Measurements from ENCODE around the gene FBXO31.
A peak's percentile ranks its signal among the peaks of the same experiment; 100 is the strongest.

The FBXO31 gene

GRCh38 chr16:87305505-87306391 is 77.8 kb downstream of the FBXO31 start:
- no peak overlapping the region for H3K4me3 ChIP-seq (ENCODE audit: low read depth, low read length)
- no peak for DNase-seq (ENCODE audit: low read depth)
- TF ChIP-seq, protein P1, sequence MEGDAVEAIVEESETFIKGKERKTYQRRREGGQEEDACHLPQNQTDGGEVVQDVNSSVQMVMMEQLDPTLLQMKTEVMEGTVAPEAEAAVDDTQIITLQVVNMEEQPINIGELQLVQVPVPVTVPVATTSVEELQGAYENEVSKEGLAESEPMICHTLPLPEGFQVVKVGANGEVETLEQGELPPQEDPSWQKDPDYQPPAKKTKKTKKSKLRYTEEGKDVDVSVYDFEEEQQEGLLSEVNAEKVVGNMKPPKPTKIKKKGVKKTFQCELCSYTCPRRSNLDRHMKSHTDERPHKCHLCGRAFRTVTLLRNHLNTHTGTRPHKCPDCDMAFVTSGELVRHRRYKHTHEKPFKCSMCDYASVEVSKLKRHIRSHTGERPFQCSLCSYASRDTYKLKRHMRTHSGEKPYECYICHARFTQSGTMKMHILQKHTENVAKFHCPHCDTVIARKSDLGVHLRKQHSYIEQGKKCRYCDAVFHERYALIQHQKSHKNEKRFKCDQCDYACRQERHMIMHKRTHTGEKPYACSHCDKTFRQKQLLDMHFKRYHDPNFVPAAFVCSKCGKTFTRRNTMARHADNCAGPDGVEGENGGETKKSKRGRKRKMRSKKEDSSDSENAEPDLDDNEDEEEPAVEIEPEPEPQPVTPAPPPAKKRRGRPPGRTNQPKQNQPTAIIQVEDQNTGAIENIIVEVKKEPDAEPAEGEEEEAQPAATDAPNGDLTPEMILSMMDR (IDR thresholded peaks at IDR 0.05; ENCODE audit: low read depth, low read length, missing control alignments), result no peak

- no peak overlapping the region for H3K4me3 ChIP-seq (ENCODE audit: low read depth, low read length)
- no peak for DNase-seq (ENCODE audit: low read depth)
- TF ChIP-seq, protein P1 (IDR thresholded peaks at IDR 0.05; ENCODE audit: low read depth, low read length, missing control alignments), result no peak
These were observed 78.6 kb downstream of the FBXO31 start for GRCh38 chr16:87304951-87305350.

DNA sequence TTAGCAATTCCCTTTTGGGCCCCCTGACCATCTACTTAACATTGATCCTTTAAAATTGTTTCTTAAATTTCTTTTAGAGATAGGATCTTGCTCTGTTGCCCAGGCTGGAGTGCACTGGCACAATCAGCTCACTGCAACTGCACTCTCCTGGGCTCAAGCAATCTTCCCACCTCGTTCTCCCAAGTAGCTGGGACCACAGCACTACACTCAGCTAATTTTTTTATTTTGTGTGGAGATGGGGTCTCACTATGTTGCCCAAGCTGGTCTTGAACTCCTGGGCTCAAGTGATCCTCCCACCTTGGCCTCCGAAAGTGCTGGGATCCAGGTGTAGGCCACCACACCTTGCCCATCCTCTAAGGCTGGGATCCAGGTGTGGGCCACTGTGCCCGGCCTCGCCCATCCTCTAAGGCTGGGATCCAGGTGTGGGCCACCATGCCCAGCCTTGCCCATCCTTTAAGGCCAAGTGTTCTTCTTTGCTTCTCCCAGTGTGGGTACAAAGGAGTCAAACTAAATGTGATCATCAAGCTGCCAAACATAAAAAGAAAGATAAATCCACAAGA is 79.5 kb downstream of the FBXO31 start:
- DNase-seq (ENCODE audit: low read depth), result no peak
- H3K4me3 ChIP-seq (ENCODE audit: low read depth, low read length), result no peak overlapping the region
- TF ChIP-seq, protein P1 (IDR thresholded peaks at IDR 0.05; ENCODE audit: low read depth, low read length, missing control alignments), result no peak

GRCh38 chr16:87303431-87303930 is 80.1 kb downstream of the FBXO31 start:
- no peak overlapping the region for H3K4me3 ChIP-seq (ENCODE audit: low read depth, low read length)
- DNase-seq (ENCODE audit: low read depth), result no peak
- TF ChIP-seq, protein P1 (IDR thresholded peaks at IDR 0.05; ENCODE audit: low read depth, low read length, missing control alignments), result no peak

- TF ChIP-seq, protein P1 (IDR thresholded peaks at IDR 0.05; ENCODE audit: low read depth, low read length, missing control alignments), result no peak
- DNase-seq (ENCODE audit: low read depth), result no peak
- no peak overlapping the region for H3K4me3 ChIP-seq (ENCODE audit: low read depth, low read length)
These were observed 84.6 kb downstream of the FBXO31 start for GRCh38 chr16:87298857-87299465.

DNA sequence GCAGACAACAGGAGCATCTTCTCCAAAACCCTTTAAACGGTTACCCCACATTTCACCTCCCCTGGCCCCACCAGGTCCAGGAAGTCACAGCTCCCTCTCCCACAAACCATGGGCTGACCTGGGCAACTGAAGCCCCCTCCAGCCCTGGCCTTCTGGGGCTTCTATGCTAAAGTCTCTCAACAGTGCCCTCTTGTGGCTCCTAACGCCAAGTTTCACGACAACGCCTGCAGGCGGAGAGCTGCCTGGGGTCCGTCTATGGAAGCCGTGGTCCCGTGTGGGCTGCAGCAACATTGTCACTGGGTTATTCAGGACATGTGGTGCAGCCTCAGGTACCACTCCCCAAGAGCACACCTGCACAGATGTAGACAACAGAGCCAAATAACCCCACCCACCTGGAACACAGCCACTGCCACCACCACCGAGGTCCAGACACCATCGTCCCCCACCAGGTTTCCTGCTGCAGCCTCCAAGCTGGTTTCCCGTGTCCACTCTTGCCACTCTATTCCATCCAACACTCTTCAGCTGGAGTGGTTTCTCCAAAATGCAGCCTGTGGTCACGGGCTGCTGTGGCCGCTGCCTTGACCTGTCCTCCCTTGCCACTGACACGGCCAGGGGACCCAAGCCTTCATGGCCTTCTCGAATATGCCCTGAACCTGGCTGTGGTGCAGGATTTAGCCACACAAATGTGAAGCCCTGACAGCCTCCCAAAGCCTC is 85.5 kb downstream of the FBXO31 start:
- TF ChIP-seq, protein P1 (IDR thresholded peaks at IDR 0.05; ENCODE audit: low read depth, low read length, missing control alignments), result peak; percentile 74
- no peak overlapping the region for H3K4me3 ChIP-seq (ENCODE audit: low read depth, low read length)
- no peak for DNase-seq (ENCODE audit: low read depth)

All from GM12864 (cell line).